Stimulated activated CD4-positive, alpha-beta T cell treated with anti-CD3 and anti-CD28 coated beads, Interleukin-12 subunit alpha, Interleukin-12 subunit beta, amount 100 ng/mL, for 4 hours (primary cell): ENCODE results near the gene FHOD3.

Source experiments
- DNase-seq: peaks from one replicate; pipeline ENCODE4 v3.0.0-alpha.2; 2020

Gene FHOD3

GRCh38 chr18:36490897-36491296, 193.4 kb downstream of the FHOD3 start:
- no peak for DNase-seq

GRCh38 chr18:36492604-36493329, 195.3 kb downstream of the FHOD3 start:
- DNase-seq = no peak

DNA sequence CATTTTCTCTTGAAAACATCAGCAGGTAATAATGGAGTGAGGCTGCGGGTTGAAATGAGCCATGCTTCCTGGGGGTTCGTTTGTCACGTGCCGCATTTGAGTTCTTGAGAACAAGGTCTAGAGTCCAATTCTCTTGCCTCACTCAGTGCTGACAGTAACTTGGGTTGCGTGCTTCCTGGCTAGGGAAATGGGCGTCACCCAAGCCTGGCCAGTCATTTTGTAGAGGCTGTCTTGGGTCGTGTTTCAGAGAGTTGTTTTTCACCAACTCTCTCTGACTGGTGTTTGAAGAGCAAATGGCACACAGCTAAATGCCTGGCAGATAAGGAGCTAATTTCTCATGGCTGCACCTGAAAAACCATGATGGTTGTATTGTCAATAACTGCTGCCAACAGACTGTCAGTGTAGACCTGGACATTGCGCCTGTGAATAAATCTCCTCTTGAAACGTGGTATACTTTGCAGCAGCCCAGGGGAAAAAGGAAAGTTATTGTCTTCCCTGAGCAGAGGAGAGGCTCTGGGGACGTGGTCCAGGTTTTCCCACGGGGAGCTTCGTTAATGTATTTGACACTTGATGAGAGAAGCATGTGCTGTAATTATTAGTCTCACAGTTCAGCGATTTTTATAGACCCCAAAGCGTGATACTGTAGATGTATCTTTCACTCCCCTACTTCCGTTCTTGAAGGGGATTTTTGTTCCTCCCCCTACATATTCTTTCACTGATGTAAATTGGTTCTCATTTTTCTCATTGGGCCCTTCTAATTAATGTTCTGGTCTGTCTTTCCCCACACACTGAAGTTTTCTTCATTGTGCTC, 196.0 kb downstream of the FHOD3 start:
- DNase-seq = no peak

GRCh38 chr18:36494160-36494437, 196.6 kb downstream of the FHOD3 start:
- no peak for DNase-seq

DNA sequence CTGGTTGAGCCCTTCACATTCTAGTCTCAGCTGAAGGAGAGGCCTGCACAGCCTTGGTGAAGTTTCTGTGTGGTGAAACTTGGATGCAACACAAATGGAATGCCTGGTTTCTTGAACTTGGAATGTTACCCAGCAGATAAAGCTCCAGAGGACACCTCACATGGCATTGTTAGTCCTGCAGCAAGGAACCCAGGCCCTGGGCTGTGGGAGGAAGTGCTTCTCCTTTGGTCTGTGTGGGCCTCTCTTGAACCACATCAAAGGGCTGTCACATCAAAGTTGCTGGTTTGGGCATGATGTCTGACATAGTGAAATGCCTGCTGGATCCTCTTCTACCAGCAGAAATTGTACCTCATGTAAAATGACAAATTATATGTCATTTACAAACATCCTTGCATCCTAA, 198.5 kb downstream of the FHOD3 start:
- DNase-seq = no peak

DNA sequence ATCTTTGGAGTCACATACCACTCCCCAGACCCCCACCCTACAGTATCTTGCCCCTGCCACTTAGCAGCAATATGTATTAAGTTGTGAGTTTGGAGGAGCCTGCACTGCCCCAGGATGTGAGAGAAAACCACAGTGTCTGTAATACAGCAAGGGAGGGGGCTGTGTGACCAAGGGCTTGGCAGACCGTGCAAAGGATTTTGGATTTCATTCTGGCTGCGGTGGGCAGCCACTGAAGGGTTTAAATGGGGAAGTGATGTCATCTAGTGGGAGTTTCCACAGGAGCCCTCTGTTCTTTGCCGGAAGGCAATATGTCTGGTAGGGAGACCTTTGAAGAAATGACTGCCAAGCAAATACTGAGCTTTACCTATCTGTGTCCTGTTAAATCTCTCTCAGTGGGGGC, 202.4 kb downstream of the FHOD3 start:
- no peak for DNase-seq

DNA sequence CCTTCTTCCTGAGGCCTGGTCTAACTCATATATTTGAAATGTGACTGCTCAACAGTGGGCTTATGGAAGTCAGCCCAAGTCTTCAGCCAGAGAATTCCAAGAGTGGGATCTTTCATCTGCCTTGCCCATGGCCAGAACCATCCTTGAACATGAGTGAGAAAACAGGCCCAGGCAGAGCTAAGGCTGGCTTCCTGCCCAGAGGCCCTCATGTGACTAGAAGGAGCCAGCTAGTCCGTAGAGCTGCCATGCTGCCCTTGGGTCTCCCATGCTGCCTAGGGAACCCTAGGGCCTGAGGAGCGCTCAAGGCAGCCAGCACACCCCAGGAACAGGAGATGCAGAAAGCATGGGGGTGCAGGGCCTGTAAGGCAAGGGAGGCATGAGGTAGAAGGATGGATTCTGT, 203.6 kb downstream of the FHOD3 start:
- no peak for DNase-seq

- DNase-seq = no peak
Measured at GRCh38 chr18:36503477-36503876, 206.0 kb downstream of the FHOD3 start.

- no peak for DNase-seq
Measured at GRCh38 chr18:36504928-36505327, 207.4 kb downstream of the FHOD3 start.

DNA sequence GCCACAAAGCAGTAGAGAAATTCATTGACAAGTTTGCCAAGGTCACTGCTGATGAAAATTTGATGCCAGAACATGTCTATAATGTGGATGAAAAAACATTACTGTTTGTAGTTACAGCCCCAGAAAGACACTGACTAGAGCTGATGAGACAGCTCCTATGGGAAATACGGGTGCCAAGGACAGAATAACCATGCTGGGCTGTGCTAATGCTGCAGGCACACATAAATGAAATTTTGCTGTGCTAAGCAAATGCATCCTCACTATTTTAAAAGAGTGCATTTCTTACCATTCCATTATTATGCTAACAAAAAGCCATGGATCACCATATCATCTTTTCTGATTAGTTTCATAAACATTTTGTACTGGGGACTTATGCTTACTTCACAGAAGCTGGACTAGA, 208.2 kb downstream of the FHOD3 start:
- DNase-seq = no peak

DNA sequence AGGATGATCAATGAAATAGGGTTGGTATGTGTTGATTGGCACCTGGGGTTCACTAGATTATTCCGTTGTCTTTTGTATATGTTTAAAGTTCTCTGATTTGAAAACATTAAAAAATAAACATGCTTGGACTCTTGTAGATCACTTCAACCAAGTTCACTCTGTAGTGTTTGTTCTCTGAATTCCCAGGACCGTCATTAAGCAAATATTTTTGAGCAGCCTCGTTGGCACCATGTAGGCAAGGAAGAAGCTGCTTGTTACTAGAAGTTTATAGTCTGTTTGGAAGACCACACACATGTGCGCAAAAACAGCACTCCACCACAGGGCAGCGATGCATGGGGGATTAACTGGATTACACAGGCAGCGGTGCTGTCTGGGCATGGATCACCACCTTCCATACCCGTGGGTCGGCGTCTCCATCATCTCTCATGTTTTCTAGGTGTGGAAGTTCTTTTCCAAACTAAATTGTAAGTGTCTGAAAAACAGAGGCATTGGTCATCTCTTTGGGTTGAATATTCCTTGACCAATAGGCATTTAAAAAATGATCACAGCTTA, 212.2 kb downstream of the FHOD3 start:
- DNase-seq = no peak

DNA sequence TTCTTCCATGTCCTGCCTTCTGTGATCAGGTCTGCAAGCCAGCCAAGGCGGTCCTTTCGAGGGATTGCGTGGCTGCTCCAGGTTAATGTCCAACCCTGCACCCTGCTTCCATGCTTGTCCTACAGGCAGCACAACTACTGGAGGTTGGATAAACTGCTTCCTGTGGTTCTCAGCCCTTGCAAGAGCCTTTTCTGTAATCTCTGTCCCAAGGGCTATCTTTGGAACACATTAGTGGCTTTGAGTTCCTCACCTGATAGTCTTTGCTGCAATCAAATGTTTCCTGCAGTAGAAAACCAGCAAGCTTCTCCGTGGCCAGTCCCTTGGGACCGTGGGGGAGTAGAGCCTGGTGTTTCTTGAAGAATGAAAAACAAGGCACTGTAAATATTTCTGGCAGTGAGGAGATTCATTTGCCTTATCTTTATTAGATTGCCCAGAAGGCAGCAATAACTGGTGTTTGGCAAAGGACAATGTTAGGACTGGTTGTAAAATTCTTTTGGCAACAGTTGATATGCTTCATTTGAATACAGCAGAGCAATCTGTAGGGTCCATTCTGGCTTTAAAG, 214.4 kb downstream of the FHOD3 start:
- no peak for DNase-seq

DNA sequence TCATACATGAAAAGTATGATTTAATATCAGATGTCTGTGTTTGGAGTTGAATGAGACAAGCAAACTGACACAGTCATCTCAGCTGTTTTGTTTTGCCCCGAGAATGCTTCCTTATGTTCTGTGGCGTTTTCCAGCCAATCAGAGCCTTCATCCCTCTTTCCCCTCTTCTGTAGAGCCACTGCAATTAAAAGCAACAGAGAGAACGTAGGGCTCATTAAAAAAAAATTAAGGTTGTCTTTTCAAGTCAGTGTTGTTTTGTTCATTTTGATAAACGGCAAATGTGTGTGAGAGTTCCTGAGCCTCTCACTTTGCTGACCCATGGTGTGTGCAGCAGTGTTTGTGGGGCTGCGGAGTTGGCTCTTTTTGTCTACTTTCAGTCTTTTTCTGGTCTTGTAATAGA, 216.0 kb downstream of the FHOD3 start:
- DNase-seq = no peak

DNA sequence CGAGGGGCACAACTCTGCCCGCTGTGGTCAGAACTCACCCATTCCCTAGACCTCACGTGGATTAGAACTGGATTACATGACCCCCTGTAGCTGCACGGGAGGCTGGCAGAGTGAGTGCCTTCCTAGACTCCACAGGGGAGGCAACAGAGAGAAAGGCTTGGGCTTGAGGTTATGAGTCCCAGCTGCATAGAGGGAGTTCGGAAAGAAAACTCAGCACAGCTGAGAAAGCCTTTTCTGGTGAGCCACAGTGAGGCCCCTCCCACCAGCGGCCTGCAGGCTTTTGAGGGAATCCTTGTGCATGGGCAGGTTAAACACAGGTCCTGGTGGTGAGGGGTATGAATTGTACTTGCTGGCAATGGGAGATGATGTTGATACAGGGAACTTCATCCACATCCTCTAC, 217.3 kb downstream of the FHOD3 start:
- no peak for DNase-seq

DNA sequence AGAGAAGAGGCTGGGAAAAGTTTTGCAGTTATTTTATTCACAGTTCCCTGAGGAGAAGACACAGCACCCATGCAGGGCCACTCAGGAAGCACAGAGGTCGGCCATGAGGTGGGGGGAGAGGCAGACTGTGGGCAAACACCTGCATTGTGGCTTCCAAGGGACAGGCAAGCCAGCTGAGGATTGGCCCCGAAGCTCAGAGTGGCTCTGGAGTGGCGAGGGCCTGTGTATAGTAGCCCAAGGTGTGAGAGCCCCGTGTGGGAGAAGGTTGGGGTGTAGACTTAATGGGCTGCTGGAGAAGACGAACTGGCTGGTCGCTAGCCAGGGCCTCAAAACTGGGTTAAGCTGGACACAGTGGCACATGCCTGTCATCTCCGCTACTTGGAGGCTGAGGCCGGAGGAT, 218.7 kb downstream of the FHOD3 start:
- no peak for DNase-seq

DNA sequence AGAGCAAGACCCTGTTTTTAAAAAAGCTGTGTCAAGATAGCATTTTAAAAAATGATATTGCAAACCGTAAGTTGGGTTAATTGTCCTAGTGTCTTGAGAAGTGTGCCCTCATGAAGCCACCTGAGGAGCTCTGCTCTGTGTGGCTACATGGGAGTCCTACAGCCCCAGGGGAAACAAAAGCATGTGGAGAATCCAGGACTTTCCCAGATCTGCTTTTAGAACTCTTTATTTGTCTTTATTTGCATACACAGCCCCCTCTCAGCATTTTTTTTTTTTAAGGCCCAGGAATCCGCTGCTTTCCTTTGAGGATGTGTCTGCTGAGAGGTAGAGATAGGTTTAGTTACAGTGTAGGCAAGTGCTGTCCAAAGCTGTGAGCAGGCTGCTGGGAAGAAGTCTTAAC, 219.2 kb downstream of the FHOD3 start:
- no peak for DNase-seq

DNA sequence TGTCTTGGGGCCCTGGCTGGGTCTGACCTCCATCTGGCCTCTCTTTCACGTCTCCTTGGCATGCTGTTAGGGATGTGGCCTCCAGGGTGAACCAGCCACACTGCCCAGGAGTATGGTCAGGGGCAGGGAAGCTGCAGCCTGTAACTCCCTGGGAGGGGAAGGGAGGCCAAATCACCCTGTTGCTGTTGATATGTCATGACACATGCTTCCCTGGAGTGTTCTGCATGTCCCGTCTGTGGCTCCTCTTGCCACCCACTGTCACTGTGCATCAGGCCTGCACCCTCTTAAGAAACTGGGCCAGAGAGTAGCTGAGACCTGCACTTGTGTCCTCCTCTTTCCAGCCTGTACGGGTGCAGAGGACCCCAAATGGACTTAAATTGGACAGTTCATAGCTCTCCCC, 221.3 kb downstream of the FHOD3 start:
- DNase-seq = no peak

GRCh38 chr18:36519358-36519757, 221.8 kb downstream of the FHOD3 start:
- no peak for DNase-seq

- DNase-seq = no peak
Measured at GRCh38 chr18:36522509-36522908, 225.0 kb downstream of the FHOD3 start.

GRCh38 chr18:36525913-36526312, 228.4 kb downstream of the FHOD3 start:
- no peak for DNase-seq

DNA sequence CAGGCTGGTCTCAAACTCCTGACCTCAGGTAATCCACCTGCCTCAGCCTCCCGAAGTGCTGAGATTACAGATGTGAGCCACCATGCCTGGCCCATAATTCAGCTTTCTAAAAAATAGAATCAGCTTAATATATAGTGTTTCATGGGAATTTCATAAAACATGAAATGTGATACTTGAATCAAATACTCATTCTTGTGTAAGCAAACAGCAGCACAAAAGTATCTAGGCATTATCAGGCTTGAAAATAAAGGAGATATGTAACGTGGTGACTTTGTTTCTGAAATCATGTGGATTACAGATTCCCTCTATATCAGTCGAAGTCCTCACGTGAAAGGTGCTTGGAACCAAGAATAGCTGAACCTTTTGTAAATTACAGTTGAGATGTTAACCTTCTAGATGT, 229.1 kb downstream of the FHOD3 start:
- DNase-seq = no peak

DNA sequence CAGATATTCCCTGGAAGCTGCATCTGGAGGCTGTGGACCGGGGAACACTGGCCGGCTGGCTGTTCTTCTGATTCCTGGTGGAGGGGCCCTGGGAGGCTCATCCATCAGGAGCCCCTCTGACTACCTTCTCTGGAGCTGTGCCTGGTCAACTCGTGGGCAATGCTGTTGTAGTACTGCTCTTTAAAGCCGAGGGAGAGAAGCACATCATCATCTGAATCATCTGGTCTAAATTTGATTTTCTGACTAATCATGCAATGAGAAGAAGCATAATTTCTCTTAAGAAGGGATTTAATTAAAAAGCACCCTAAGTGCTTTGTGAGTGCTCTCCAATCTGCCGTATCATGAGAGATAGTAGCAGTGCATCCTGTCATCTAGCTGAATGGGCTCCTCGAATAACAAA, 229.5 kb downstream of the FHOD3 start:
- DNase-seq = no peak

GRCh38 chr18:36527740-36528455, 230.4 kb downstream of the FHOD3 start:
- no peak for DNase-seq

GRCh38 chr18:36529747-36530146, 232.2 kb downstream of the FHOD3 start:
- no peak for DNase-seq
